NCI-H128 (cell line): ENCODE measurements around the gene CDYL2.

Experiments used
- DNase-seq: peaks from one replicate; lab custom pipeline; 2025; ENCODE audit not compliant: unreplicated experiment; lab: John Stamatoyannopoulos, UW

CDYL2 gene

DNA sequence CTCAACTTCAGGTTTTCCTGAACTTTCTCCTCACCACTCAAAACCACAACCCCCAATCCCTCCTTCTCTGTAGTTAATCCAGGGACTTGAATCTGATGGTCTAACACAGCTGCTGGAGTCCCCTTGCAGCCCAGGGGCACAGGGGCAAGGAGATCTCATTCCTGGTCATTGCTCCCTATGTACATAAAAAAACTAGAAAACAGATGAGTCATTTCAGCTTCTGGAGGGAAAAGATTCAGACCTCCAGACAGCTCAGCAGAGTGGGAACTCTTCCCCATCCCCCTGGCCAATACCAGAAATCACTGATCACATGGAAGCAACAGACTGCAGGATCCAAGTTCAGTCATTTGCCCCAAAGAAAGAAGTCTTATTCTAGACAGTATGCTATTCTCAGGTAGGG lies 201.5 kb downstream of the CDYL2 start:
- DNase-seq, result no peak

DNA sequence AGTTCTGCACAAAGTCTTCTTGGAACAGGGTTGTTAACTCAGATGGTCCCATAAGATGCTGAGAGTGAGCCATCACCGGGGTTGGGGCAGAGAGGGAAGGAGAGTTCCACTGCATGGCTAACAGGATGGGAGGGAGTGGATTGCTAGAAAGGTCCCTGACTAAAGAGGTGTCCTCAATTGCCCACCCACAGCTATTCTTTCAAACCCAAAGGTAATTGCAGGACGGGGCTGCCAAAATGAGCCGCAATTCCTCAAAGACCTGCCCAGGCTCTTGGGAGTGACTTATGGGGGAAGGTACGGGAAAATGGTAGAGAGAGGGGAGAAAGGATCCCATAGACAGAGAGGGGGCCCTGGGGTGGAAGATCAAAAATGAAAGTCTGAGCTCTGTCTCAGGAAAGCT lies 203.2 kb downstream of the CDYL2 start:
- no peak for DNase-seq

DNA sequence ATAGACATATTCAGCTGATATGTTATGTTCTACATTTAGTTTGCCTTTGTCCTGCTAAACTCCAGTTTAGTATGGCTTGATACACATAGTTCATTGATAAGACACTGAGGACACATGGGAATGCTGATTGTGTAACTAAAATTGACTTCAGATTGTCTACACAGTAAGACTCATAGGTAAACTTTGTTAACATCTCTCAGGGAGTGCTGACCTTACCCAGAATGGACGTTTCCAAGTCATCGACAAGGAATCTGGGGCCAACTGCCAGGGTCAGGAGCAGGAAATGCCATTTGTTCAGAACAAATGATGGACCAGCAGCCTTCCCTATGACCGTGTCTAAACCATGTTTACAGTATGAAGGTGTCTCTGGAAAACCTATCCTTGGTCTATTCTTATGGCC lies 204.9 kb downstream of the CDYL2 start:
- DNase-seq, result no peak

DNA sequence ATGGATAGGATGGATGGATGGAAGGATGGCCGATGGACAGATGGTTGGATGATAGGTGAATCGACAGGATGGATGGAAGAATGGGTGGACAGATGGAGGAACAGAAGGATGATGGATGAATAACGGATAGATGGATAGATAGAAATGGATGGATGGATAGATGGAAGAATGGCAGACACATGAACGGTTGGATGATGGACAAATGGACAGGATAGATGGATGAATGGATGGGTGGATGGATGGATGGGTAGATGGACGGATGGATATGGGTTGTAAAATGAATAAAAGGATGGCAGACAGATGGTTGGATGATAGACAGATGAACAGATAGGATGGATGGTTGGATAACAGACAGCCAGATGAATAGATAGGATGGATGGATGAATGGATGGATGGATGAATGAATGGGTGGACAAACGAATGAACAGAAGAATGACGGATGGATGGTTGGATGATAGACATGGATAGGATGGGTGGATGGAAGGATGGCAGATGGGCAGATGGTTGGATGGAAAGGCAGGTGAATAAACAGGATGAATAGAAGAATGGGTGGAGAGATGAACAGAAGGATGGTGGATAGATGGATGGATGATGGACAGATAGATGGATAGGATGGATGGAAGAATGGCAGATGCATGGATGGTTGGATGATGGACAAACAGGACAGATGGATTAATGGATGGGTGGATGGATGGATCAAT lies 207.7 kb downstream of the CDYL2 start:
- DNase-seq, result no peak

DNA sequence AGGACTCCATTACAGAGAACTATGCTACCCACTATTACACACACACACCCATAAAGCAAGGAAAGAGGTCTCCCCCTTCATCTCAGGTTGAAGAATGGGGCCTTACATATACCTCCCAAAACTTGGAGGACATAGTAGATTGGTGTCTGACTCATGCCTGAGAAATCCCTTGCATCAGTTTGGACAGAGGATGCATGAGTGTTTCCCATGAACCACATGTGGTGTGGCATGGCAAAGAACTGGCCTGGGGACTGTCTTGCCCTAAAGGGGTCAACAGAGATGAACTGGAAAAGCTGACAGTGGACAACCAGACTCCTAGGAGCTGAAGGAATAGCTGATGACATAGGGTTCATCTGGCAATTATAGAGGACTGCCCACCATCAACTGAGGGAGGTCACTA lies 209.6 kb downstream of the CDYL2 start:
- DNase-seq, result no peak

DNA sequence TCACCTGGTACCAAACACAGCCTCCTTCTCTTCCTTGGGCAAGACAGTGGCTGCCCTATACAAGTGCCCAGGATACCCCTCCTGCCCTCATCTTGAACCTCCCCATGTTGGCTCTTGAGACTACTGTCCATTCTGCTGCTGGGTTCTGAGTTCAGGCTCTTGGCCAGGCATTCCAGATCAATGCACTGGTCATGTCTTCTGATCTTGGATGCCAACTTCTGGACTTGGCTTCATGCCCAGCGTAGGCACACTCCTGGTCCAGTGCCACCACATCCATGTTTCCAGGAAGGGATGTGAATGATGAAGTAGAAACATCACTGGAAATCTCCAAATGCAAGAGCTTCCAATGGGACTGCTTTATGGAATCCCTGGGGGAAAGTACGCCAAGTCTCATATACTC lies 212.1 kb downstream of the CDYL2 start:
- DNase-seq, result no peak

DNA sequence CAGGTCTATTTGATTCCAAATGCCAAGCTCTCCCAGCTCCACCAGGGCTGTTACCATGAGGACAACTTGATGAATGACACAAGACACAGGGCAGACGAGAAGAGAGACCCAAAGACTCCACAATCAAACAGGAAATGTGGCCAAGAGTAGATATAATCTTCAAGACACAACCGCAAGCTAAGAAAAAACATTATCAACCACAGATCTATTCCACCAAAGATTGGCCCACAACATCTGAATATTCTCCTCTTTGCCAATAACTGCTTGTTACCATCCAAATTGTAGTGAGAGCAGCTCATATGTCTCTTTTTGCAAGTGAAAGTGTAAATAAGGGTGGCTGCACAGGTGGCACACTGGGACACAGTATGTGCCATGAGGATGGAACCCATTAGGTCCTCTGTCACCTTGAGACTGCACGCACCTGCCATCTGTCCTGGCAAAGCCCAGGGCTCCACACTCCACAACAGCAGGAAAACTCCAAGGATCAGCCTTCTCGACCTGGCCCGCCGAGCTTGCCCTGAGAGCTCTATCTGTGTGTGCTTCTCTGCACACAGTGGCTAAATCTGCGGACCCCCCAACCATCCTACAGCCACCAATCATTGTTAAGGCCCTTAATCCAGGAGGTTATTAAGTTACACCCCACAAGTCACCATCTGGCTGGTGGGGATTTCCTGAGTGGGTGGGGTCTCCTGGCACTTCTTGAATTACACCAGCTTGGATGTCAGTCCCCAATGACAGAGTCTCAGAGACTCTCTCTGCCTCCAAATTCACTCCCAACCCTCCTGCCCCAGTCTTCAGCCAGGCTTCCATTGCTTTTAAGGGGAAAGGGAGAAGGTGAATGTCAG lies 213.1 kb downstream of the CDYL2 start:
- no peak for DNase-seq

DNA sequence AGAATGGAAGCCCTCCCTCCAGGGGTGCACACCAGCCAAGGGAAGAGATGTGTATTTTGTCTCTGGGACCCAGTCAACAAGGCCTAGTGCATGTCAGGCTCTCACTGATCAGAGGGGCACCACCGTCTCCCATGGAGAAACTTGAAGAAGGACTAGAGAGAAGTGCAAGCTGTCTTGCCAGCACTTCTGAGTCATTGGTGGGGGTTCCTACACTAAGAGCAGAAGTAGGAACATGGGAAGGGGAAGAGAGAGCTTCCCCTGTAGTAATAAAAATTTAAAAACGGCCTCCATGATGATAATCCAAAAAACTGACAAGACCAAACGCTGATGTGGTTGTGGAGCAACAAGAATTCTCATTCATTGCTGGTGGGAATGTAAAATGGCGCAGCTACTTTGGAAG lies 217.3 kb downstream of the CDYL2 start:
- DNase-seq, result no peak

DNA sequence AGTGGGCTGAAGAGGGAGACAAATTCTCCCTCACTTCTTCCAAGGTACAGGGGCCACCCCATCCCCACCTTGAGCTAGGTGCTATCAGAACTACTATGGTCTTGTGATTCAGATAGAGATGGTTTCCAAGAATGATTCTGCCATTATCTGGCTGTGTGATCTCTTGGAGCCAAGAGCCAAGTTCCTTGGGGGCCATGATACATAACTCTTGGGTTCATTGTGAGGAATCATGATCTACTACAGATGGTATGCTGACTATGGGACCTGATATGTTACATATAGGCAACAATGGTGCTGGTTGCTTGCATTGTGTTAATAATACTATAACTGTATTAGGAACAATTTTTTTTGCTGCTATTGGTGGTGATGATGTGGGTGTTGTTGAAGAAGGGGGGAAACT lies 217.9 kb downstream of the CDYL2 start:
- no peak for DNase-seq

DNA sequence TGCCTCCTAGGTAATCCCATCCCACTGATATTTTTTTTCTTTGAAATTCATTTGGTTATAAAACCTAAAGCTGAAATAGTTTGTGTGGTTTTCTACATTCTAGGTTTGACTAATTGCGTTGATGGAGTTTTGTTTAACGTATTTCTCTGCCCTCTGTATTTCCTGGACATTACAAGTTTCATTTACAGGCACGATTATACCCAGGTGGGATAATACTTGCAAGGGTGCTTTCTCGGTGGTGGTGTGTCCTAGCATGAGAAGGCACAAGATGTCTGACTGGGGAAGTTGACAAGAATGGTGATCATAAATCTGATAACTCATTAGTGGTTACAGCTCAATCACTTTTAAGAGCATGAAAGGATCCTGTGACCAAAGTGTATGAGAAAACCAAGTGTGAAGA lies 218.6 kb downstream of the CDYL2 start:
- no peak for DNase-seq

DNA sequence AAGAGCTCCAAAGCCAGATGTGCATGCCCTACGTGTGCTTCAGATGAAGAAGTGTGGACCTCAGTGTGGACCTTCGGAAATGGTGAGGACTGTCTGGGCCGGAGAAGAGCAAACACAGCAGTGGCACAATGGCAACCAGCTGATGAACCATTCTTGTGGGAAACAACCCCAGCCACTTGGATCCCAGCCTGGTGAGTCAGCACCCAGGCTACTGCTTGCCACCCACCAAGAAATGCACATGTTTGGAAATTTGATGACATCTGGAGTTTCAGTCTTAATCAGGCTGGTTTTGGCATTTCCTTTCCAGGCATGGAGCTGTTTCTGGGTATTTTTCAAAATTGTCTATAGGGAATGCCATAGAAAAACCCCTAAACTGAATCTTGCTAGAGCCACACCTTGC lies 220.9 kb downstream of the CDYL2 start:
- DNase-seq, result no peak

DNA sequence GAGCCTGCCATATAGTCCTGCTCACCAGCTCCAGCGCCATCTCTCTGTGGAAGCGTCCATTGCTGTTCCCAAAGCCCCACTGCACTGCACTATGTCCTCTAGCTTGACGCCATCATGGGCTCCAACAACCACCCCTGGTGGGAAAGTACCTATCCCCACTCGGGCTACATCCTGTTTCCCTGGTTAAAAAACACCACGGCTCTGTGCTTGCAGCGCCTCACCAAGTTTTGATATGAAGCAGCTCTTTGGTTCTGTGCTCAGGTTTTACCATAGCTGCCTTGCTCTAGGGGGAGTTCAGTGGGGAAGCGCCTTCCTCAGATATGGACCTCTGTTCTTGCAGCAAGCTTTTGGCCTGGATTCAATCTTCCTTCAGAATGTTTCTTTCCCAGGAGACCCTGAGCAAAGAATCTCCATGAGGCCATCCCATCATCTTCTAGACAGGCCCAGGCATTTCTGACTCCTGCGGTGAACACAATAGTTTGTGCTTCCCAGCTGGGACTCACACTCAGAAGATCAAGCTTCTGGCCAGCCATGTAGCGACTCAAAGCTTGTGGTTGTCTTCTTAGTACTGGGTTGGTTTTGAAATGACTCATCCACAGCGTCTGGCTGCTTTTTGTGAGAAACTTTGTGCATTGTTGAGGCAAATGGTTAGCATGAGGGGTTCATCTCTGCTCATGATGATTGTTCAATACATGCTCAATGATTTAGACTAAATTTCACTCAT lies 224.1 kb downstream of the CDYL2 start:
- no peak for DNase-seq

DNA sequence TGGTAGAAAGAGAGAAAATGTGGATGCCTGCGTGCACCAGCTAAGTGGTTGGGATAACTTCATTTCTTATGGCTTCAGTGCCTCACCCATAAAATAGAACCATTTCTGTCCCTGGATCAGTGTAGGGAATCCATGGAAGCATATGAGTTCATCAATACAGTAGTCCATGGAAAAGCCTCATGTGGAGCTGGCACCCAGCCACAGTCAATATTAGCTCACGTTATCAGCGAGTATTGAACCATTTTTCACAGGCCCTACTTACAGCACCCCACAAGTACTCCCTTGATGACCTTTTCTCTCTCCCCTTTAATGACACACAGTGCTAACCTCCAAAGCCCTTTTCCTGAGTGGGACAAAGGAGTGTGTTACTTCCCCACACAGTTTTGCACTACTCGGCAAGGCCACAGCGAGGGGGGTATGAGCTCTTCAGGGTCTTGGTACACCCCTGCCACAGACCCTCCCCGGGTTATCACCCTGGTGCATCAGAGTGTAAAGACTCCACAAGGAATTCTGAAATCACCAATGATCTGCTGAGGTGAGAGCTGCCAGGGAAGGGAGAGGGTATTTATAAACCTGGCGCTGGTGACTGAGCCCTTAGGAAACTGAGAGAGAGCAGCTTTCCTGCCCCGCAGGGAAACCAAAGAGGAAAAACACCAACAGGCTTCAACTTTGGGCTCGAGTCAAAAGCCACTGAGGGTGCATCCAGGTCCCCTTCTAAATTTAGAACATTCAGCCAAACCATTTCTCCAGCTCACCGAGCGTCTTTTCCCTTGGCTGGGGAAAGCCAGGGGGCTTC lies 226.7 kb downstream of the CDYL2 start:
- DNase-seq, result no peak

DNA sequence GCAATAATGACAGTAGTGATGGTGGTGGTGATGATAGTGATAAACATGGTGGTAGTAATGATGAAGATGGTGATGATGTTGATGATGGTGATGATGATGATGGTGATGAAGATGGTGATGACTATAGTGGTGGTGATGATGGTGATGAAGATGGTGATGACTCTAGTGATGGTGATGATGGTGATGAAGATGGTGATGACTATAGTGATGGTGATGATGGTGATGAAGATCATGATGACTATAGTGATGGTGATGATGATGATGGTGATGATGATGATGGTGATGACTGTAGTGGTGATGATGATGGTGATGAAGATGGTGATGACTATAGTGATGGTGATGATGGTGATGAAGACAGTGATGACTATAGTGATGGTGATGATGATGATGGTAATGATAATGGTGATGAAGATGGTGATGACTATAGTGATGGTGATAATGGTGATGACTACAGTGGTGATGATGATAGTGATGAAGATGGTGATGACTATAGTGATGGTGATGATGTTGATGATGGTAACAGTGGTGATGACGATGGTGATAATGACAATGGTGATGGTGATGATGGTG lies 228.0 kb downstream of the CDYL2 start:
- no peak for DNase-seq

DNA sequence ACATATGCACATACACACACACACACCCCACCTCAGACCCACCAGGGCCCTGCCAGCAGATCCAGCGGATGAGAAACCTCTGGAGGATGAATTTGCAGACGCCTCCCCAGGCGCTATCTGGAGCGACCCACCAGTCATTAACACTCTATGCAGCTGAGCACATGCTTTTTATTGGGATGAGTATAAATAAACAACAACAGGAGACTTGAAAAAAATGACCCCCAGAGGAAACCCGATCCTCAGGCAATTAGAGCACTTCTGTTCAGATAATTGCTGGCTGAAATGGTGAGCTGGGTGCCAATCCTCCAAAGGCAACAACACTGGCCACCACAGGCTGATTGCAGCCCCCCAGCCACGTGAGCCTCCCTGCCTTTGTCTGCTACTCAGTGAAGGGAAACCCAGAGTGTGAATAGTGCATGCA lies 230.7 kb downstream of the CDYL2 start:
- no peak for DNase-seq

DNA sequence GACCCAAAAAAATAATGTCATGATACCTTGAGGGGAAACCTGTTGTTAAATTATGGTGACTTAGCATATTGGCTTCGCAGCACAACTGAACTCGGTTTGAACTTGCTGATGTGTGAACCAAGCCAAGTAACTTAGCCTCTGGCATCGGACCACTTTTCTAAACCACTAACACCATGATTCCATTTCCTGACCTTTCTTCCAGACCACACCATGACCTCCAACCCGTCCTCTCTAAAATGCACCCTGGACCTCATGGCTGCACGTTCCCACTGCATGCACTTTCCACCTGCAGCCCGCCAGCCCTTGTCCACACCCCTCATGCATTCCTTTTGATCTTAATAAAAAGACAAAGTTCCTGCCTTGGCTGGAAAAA lies 234.3 kb downstream of the CDYL2 start:
- no peak for DNase-seq

DNA sequence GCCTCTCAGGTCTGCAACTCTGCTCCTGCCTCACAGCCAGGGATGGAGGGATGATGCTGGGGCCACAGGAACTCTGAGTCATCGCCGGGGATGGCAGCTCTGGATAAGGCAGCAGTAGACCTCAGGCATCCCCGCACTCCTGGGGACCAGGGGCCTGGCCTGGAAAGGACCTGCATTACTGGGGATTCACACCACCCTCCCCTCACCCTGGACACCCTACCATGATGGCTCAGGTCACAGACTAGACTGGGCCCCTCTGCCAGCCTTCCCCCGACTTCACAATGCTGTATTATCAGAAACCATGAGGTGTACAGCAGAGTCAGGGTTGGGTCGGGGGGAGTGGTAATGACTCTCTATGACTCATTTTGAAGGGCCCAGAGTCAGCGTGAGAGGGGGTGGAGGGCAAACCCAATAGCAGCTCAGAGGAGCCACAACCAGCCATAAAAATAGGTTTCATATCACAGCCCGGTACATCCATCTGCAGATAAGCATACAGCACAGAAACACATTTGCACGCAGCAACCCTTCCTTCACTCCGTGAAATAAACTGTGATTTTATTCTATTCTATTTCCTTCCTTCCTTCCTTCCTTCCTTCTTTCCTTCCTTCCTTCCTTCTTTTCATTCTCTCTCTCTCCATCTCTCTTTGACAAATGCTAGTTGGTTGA lies 234.8 kb downstream of the CDYL2 start:
- DNase-seq, result no peak

DNA sequence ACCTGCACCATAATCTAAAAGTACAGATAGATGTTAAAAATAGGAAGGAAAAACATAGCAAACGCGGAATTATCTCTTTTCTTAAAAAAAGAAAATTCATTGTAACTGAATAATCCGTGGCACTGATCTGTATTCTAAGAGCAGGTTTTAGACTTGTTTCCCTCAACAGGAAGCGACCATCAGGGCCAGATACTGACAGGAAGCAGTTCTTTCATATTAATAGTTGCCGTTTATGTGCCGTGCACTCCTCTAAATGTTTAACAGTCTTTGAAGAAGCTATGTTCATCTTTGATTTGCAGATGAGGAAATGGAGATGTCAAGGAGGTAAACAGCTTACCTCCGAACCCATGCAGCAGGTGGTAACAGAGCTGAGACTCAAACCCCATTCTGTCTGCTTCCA lies 240.0 kb downstream of the CDYL2 start:
- DNase-seq, result no peak

DNA sequence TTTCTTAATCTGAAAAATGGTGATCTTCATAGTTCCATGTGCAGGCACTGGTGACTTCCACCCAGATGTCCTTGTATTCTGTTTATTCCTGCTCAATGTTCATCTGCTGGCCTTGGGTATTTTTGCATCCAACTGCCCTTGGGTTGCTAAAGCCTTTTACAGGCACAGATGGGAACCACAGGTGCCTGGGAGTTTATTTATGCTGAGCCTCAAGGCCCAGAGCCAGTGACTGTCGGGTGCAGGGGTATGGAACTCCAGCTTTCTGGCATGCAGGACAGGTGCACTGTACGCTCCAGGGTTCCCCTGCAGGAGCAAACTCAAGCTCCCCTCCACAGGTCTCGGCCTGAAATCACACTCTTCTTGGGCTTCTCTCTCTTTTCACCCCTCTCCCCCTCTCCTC lies 241.3 kb downstream of the CDYL2 start:
- no peak for DNase-seq

DNA sequence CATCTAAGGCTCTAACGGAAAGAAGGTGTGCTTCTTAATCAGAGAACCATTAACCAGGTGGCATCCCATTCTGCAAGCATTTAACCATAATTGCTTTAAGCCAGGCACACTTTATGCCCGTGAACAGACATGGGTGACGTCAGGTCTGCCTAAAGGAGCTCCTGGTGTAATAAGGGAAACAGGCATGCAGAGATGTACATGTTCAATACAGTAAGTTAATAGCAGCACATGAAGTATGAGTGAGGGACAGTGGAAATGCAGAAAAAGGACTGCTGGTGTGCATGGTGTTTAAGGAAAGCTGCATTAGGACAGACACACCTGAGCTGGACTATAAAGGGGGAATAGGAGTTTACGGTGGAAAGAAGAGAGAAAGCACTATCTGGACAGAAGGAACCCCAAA lies 245.0 kb downstream of the CDYL2 start:
- no peak for DNase-seq
